Esophagus muscularis mucosa (tissue), 4 donors: ENCODE results near the gene COG5. TPM values are rescaled to one million over a fixed set of nuclear protein-coding genes. Genes with fewer than 3 reads are reported as not detected.

Experiments
- DNase-seq: peaks from one replicate; pipeline ENCODE4 v3.0.0-alpha.2; 2017; ENCODE audit errors: extremely low spot score
- H3K27ac ChIP-seq, 4 donors: fragments of 200-600 bp; sonication (generic); replicated peaks in 1 of 4; 1 replicate in 3 of 4; 2 replicates in 1 of 4; pipeline ENCODE4 v1.5.1; 2016 to 2019; ENCODE audit warnings: mild to moderate bottlenecking in 1 of 4
- H3K27me3 ChIP-seq, 4 donors: fragments of 200-600 bp; sonication (generic); one replicate each; pipeline versions ENCODE4 v1.5.1 to v1.6.0; 2016 to 2019
- H3K36me3 ChIP-seq, 4 donors: fragments of 200-600 bp; sonication (generic); one replicate each; pipeline ENCODE4 v1.5.1; 2016 to 2019
- H3K4me1 ChIP-seq, 4 donors: fragments of 200-600 bp; sonication (generic); one replicate each; pipeline ENCODE4 v1.5.1; 2016 to 2019
- H3K4me3 ChIP-seq, 4 donors: fragments of 200-600 bp; sonication (generic); 1 replicate in 2 of 4; 2 replicates in 2 of 4; pipeline ENCODE4 v1.5.1; 2016 to 2019; ENCODE audit warnings: mild to moderate bottlenecking in 4 of 4, moderate library complexity in 1 of 4
- H3K9me3 ChIP-seq, 4 donors: fragments of 200-600 bp; sonication (generic); 1 replicate in 3 of 4; 2 replicates in 1 of 4; pipeline ENCODE4 v1.5.1; 2016 to 2019
- EP300 ChIP-seq: sonication (generic); formaldehyde crosslinking; IDR thresholded peaks from one replicate; pipeline ENCODE4 v1.6.1; 2017; ENCODE audit warnings: antibody characterized with exemption
- POLR2A ChIP-seq: fragments of 450-650 bp; IDR thresholded peaks from one replicate; pipeline ENCODE4 v1.6.1; 2017; ENCODE audit warnings: antibody characterized with exemption, moderate library complexity, mild to moderate bottlenecking, low read depth
- POLR2AphosphoS5 ChIP-seq, 2 donors: sonication (generic); formaldehyde crosslinking; IDR thresholded peaks; one replicate each; pipeline ENCODE4 v1.6.1; 2017; ENCODE audit warnings: antibody characterized with exemption in 2 of 2
- WGBS: methylation state at CpG from one replicate; pipeline ENCODE4 v1.1.5; 2018; 5-methylcytosine and 5-hydroxymethylcytosine counted together
- intact Hi-C: fragments of 100-400 bp; cut with DNase I; formaldehyde crosslinking; loops from one replicate; pipeline ENCODE4 v1.15.1; 2023
- total RNA-seq, 4 donors: library from RNA; depleted of rRNA; stranded (reverse); fragments of >200 nt; gene quantifications; one replicate each; pipeline versions ENCODE4 v1.1.0 to v1.2.1, GENCODE V29; 2016
- TF ChIP-seq, protein P1 (sequence below), 3 experiments: fragments of 200-600 bp in 2 of 3; fragments of 450-650 bp in 1 of 3; sonication (generic) in 2 of 3; IDR thresholded peaks; one replicate each; pipeline ENCODE4 v1.5.1; 2017 to 2019; ENCODE audit warnings: antibody characterized with exemption in 3 of 3, mild to moderate bottlenecking in 2 of 3, moderate library complexity in 1 of 3

The COG5 gene
- total RNA-seq, 4 donors from 2014 or later = 20.3 to 33.4 (median 24.9) TPM

DNA sequence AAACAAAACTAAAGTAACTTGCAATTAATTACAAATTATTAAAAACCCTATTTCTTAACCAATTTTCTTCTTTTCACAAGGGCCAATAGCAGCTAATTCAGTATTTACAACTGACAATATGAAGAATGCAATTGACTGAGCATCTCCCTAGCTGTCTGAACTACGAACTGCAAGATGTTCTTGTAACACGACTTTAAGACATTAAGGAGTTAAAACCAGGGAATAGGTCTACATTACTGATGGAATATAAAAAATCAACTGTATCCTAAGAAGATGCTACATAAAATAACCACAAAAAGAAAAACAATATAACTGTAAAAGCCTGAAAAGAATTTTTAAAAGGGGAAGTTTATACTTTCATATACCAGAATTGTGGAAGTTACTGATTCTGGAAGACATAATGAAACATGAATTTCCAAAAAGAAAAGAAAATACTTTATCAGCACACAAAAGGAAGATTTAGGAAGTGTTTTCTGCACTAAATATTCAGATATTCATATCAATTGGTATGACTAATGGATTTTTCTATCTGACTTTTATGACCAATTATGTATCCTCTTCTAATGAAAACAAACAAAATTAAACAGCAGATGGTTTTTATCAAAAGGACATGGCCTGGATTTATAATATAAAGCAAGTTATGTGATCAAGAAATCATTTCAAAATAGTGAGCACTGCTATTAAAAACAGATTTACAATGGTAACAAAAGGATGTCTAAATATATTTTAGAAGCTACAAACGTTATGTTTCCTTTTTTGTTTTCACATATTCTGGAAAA is 92.2 kb downstream of the COG5 start:
- TF ChIP-seq POLR2A (no peak), POLR2AphosphoS5 (IDR thresholded peaks at IDR 0.05) (no peak), EP300 (no peak)
- TF ChIP-seq, protein P1, sequence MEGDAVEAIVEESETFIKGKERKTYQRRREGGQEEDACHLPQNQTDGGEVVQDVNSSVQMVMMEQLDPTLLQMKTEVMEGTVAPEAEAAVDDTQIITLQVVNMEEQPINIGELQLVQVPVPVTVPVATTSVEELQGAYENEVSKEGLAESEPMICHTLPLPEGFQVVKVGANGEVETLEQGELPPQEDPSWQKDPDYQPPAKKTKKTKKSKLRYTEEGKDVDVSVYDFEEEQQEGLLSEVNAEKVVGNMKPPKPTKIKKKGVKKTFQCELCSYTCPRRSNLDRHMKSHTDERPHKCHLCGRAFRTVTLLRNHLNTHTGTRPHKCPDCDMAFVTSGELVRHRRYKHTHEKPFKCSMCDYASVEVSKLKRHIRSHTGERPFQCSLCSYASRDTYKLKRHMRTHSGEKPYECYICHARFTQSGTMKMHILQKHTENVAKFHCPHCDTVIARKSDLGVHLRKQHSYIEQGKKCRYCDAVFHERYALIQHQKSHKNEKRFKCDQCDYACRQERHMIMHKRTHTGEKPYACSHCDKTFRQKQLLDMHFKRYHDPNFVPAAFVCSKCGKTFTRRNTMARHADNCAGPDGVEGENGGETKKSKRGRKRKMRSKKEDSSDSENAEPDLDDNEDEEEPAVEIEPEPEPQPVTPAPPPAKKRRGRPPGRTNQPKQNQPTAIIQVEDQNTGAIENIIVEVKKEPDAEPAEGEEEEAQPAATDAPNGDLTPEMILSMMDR (IDR thresholded peaks at IDR 0.05) = no peak
- Histone ChIP-seq H3K4me3 (no peak overlapping the region), H3K4me1 (peaks cover 0 to under 1% (median under 1%) of the 10 kb centered on the region in 4 donors), H3K27me3 (no peaks in the 10 kb centered on the region), H3K9me3 (no peaks in the 10 kb centered on the region), H3K27ac (no peak overlapping the region), H3K36me3 (no peaks in the 10 kb centered on the region)
- intact Hi-C loops = no loop called here
- WGBS = 67% methylated on average over 3 of the region's 3 CpGs
- DNase-seq = no peak

DNA sequence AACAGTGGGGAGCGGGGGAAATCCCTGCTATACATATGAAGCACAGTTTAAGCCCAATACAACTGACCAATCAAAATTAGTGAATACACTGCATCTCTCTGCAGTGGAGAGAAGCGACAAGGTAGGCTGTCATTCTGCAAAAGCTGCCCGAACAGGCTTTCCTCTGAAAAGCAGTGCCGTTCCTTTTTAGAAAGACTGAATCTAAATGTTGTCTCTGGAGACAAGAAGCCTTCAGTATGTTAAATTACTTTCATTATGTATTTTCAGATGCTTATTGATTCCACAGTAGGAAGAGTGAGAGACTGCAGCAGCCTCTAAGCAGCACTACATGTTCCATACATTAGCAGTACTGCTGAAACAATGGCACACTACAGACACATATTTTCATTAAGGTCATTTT is 93.8 kb downstream of the COG5 start, which contains the start of gene GPR22:
Gene GPR22, plus strand, starts transcription at position 129 of the 400 bp plus-strand sequence. CDS start 4,004 bp downstream, outside the sequence.
- Histone ChIP-seq H3K9me3 (no peaks in the 10 kb centered on the region), H3K4me1 (no peaks in the 10 kb centered on the region), H3K27me3 (no peaks in the 10 kb centered on the region), H3K4me3 (no peak within 1 kb of the TSS), H3K27ac (no peak within 1 kb of the TSS), H3K36me3 (no peaks in the 10 kb centered on the region)
- TF ChIP-seq EP300 = no peak
- TF ChIP-seq POLR2AphosphoS5 (IDR thresholded peaks at IDR 0.05) = no peak
- TF ChIP-seq POLR2A = no peak
- TF ChIP-seq, protein P1 (IDR thresholded peaks at IDR 0.05) = no peak
- 87% methylated on average over 4 of the region's 4 CpGs for WGBS
- no peak for DNase-seq
- intact Hi-C loops = no loop called here

DNA sequence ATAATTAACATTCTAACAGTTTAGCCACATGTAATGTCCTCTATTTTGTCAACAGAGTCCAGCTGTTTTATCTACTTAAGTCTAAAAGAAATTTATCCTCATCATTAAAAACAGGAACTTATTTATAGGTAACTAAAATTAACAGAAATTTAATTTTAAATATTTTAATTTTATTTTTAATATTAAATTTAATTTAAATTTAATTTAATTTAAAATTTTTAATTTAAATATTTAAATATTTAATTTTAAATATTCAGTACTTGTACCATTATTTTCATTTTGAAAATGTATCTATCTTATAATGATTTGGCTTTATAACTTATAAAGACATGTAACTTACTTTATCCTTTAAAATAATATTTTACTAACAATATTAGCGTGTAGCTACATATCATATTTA is 94.9 kb downstream of the COG5 start:
- no peaks in the 10 kb centered on the region for H3K4me1 ChIP-seq
- no peak overlapping the region for H3K4me3 ChIP-seq
- intact Hi-C loops = no loop called here
- 98% methylated on average over 1 of the region's 1 CpG for WGBS
- no peak overlapping the region for H3K27ac ChIP-seq
- DNase-seq = no peak
- TF ChIP-seq POLR2AphosphoS5 (IDR thresholded peaks at IDR 0.05) = no peak
- TF ChIP-seq, protein P1 (IDR thresholded peaks at IDR 0.05) = no peak
- TF ChIP-seq POLR2A = no peak
- no peak for TF ChIP-seq EP300
- no peaks in the 10 kb centered on the region for H3K27me3 ChIP-seq
- H3K36me3 ChIP-seq = no peaks in the 10 kb centered on the region
- H3K9me3 ChIP-seq = no peaks in the 10 kb centered on the region

DNA sequence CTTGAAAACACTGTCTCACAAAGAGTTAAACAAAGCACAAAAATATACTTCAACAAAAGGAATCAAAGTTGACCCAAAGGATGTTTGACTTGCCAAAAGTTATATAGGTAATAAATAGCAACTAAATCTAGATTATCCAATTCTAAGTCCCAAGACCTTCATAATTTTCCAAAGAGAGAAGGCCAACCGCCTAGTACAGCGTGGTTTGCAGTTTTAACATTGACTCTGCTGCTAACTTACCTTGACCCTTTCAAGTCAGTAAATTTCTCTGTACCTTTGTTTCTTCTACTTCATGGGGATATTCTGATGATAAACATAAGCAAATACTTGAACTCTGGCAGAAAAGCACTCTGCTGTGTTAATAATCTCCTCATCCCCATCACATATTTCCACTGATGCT is 95.7 kb downstream of the COG5 start:
- intact Hi-C loops = no loop called here
- Histone ChIP-seq H3K9me3 (no peaks in the 10 kb centered on the region), H3K4me3 (no peak overlapping the region), H3K36me3 (no peaks in the 10 kb centered on the region), H3K27me3 (no peaks in the 10 kb centered on the region), H3K27ac (no peak overlapping the region), H3K4me1 (peaks cover 0 to 5% (median 0%) of the 10 kb centered on the region in 4 donors)
- no peak for DNase-seq
- WGBS = 92% methylated on average over 2 of the region's 2 CpGs
- TF ChIP-seq, protein P1 (IDR thresholded peaks at IDR 0.05) = no peak
- TF ChIP-seq EP300 (no peak), POLR2AphosphoS5 (IDR thresholded peaks at IDR 0.05) (no peak), POLR2A (no peak)
